Right lobe of liver (tissue), 4 donors: ENCODE results near the gene GABPB2.

Experiments
- POLR2A ChIP-seq: fragments of 450-650 bp; IDR thresholded peaks from one replicate; pipeline ENCODE4 v1.6.1; 2017; ENCODE audit warnings: antibody characterized with exemption, mild to moderate bottlenecking
- TF ChIP-seq, protein P1 (sequence below), 4 donors: fragments of 200-600 bp in 3 of 4; fragments of 450-650 bp in 1 of 4; IDR thresholded peaks; one replicate each; pipeline versions ENCODE4 v1.5.1 to v1.8.0; 2016 to 2022; ENCODE audit warnings: antibody characterized with exemption in 4 of 4, mild to moderate bottlenecking in 2 of 4
- donor health status: DM: no; HTN: no; CAD: no.
- donor health status: DM: no; HTN: no; CAD: no.
- donor health status: DM: no; HTN: yes; CAD: no.

DNA sequence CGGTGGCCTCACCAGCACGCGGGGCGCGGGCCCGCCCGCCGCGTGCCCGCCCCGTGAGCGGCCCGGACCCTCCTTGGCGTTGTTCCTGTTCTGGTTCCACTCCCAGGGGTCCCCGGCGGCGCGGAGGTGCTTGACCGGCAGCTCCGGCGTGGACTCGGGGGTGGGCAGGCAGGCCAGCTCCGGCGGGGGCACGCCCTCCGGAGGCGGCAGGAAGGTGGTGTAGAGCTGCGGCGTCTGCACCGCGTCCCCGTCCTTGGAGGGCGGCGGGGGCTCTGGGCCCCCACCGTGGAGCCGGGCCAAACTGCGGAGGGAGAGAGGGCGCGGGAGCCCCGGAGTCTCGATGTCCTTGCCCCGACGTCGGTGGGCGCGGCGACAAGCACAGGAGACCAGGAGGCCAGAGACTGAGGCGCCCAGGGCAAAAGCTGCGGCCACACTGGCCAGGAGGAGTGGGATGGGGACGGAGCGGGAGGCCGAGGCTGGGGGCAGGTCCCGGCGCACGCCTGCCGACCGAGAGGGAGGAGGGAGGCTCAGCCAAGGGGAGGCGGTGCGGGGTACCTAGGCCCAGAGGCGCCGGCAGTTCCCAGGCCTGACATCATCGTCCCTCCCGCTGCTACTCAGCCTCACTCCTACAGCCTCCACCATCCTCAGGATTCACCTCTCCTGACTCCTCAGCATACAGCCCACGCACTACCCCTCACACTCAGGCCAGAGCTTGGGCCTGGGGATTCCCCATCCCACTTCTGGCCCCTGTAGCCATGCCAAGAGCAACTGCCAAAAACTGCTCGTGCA, 62.7 kb downstream of the GABPB2 start:
- TF ChIP-seq, protein P1, sequence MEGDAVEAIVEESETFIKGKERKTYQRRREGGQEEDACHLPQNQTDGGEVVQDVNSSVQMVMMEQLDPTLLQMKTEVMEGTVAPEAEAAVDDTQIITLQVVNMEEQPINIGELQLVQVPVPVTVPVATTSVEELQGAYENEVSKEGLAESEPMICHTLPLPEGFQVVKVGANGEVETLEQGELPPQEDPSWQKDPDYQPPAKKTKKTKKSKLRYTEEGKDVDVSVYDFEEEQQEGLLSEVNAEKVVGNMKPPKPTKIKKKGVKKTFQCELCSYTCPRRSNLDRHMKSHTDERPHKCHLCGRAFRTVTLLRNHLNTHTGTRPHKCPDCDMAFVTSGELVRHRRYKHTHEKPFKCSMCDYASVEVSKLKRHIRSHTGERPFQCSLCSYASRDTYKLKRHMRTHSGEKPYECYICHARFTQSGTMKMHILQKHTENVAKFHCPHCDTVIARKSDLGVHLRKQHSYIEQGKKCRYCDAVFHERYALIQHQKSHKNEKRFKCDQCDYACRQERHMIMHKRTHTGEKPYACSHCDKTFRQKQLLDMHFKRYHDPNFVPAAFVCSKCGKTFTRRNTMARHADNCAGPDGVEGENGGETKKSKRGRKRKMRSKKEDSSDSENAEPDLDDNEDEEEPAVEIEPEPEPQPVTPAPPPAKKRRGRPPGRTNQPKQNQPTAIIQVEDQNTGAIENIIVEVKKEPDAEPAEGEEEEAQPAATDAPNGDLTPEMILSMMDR (IDR thresholded peaks at IDR 0.05), result no peak
- TF ChIP-seq POLR2A, result no peak
